Measurements from ENCODE around the gene BABAM2.
"Not testable (repeated sequence)": the region's sequence is repeated elsewhere in the genome, so short reads cannot be mapped to it uniquely, and the experiment has no call there.

The BABAM2 gene

DNA sequence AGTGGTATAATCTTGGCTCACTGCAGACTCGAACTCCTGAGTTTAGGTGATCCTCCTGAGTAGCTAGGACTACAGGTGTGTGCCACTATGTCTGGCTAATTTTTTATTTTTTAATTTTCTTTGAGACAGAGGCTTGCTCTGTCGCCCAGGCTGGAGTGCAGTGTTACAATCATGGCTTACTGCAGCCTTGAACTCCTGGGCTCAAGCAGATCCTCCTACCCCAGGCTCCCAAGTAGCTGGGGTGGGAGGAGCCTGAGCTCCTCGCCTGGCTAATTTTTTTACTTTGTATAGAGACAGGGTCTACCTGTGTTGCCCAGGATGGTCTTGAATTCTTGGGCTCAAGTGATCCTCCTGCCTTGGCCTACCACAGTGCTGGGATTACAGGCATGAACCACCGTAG, 62.5 kb downstream of the BABAM2 start:
- DNase-seq: no peak

DNA sequence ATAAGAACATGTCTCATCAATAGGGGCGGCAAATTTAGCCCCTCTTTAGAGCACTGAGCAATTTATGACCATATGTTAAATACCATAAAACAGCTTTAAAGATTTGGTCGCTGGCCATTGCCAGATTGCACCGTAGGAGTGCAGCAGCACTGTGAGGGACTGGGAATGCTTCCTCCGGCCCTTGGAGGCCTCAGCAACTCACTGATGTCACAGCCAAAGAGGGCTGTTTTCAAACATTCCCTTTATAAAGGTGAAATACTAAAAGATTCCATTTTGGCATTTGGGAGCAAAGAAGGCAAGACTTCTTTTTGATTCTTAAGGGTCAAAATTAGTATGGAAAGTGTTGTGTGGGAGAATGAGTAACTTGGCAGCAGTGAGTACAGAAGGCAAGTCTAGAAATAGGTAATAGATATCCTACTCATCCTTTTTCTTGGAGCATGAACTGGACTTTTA, 63.7 kb downstream of the BABAM2 start:
- no peak for DNase-seq

DNA sequence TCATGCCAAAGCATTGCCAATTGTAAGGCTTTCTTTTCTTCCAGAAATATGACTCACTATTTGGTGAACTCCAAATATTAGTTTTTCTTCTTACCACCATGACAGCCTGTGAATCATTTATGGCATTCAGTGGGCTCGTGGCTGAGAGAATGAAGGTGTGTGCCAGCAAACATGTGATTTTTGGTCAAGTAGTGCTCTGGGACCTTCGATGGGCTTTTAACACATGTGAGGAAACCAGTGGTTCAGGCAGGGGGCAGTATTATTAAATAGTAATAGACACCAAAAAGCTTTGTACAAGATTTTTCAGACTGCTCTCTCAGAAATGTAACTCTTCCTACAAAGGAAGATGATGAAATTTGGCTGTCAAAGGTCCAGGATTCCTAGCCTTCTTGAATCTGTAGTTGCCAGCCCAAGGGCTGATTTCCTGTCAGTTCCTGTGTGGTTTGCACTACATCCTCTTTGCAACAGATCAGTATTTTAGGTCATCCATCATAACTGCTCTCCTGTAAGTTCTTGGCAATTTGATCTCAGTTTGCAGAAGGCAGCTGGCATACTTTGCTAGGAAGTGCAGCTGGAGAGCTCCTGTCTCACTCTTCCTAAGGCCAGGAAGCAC, 64.3 kb downstream of the BABAM2 start:
- DNase-seq: no peak

DNA sequence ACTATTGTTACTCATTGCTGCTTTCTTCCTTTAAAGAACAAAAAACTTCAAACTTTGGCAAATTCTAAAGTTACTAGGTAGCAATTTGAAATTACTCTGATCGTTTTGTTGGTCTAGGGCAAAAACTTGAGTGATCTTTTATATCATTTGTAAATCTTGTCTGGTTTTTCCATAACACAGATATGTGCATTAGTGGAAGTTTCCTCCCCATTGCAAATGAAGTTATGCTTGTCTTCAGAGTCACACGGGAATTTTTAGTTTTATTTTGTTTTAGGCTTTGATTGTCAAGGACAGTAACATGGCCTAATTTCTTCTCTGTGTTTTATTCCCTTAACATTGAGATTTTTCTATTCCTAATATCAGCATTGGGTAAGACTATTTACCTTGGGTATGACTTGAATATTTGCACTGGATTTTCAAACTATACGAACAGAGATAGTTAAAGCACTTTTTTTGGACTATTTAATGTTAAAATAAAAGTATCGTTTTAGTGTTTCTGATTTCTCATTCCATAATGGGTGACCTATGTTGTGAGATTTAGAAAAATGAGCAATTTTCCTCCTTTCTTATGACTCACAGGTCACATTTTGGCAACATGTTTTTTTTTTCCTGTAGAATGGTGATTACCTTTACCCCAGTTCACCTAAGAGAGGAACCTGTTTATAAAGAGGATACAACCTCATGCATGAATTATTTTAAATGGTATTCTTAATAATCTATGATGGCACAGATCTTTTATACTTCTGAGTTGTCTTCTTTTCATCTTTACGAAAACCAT, 65.0 kb downstream of the BABAM2 start:
- no peak for DNase-seq

DNA sequence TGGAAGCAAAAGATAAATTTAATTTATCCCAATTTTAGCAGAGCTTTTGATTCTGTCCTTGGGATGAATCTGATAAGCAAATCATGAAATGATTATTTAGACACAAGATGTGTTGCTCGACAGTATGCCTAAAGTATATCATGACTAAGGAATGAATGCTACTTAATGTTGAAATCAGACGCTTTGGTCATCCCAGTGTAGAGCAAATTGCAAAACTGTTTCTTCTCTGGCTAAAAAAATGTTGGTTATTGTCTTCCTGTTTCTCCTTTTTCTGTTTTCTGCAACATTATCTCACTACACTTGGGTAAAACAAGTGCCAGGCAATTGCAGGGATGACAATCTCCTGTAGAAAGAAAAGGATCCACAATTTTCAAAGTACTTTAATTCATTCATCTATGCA, 66.4 kb downstream of the BABAM2 start:
- no peak for DNase-seq

GRCh38 chr2:27958711-27959378, 68.3 kb downstream of the BABAM2 start:
- DNase-seq: no peak

GRCh38 chr2:27959496-27959895, 69.0 kb downstream of the BABAM2 start:
- DNase-seq: no peak

GRCh38 chr2:27960237-27960912, 69.8 kb downstream of the BABAM2 start:
- no peak for DNase-seq

GRCh38 chr2:27962006-27962405, 71.5 kb downstream of the BABAM2 start:
- no peak for DNase-seq

- no peak for DNase-seq
These were observed 72.9 kb downstream of the BABAM2 start for GRCh38 chr2:27963472-27963871.

GRCh38 chr2:27964067-27964466, 73.5 kb downstream of the BABAM2 start:
- no peak for DNase-seq

DNA sequence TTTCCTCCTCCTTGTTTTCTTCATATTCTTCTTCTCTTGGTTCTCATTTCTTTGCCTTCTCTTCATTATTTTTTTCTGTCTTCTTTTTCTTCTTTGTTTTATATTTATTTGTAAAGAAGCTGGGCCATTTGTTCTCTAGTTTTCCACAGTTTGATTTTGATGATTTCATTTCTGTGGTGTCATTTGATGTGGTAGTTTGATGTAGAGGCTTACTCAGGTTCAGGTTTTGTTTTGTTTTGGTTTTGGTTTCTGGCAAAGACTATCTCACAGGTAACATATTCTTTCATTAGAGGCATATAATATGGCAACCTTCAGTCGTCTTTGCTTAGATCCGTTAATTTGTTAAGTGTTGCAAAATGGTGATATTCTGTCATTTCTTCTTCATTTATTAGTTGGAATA, 75.3 kb downstream of the BABAM2 start:
- no peak for DNase-seq

- DNase-seq: no peak
These were observed 75.9 kb downstream of the BABAM2 start for GRCh38 chr2:27966466-27966865.

DNA sequence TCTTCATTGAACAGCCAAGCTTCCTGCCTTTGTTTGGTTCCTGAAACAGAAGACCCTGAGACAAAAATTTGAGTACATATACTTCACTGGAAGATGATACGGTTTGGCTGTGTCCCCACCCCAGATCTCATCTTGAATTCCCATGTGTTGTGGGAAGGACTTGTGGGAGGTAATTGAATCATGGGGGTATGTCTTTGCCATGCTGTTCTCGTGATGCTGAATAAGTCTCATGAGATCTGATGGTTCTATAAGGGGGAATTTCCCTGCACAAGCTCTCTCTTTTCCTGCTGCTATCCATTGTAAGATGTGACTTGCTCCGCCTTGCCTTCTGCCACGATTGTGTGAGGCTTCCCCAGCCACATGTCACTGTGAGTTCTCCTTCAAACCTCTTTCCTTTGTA, 76.5 kb downstream of the BABAM2 start:
- DNase-seq: no peak

DNA sequence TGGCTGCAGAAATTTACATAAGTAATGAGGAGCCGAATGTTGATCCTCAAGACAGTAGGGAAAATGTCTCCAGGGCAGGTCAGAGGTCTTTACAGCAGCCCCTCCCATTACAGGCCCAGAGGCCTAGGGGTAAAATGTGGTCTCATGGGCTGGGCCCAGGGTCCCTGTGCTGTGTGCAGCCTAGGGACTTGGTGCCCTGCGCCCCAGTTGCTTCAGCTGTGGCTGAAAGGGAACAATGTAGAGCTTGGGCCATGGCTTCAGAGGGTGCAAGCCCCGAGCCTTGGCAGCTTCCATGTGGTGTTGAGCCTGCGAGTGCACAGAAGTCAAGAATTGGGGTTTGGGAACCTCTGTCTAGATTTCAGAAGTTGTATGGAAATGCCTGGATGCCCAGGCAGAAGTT, 77.5 kb downstream of the BABAM2 start:
- DNase-seq: not testable (repeated sequence)

GRCh38 chr2:27968957-27969356, 78.4 kb downstream of the BABAM2 start:
- not testable (repeated sequence) for DNase-seq

DNA sequence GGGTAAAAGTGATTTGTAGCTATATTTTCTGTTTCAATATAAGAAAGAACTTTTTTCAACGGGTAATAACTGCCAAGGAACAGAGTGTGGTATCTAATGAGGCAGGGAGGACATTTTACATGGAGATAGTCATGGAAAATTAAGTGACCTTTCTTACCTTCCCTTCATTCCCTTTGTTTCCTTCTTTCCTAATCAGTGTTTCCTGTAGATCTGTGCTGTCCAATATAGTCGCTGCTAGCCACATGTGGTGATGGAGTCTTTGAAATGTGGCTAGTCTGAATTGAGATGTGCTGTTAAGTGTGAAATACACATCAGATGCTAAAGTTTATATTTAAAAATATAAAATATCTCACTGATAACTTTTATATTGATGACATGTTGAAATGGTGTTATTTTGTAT, 81.8 kb downstream of the BABAM2 start:
- no peak for DNase-seq

DNA sequence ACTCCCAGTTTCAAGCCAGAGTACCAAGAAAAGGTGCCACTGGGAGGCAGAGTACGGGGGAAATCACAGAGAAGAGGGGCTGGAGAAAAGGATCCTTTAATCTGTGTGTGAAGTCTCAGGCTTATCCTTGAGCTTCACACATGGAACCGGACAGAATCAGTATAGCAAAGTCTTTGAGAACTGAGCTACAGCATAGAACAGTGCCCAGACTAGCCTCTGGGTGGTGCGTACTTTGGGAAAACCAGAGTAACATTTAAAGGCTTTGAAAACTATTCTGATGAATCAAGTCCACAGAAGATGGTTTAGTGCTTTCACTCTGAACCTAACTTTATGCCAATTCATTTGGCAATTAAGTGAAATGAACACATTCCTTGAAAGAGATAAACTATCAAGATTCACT, 83.1 kb downstream of the BABAM2 start:
- no peak for DNase-seq

DNA sequence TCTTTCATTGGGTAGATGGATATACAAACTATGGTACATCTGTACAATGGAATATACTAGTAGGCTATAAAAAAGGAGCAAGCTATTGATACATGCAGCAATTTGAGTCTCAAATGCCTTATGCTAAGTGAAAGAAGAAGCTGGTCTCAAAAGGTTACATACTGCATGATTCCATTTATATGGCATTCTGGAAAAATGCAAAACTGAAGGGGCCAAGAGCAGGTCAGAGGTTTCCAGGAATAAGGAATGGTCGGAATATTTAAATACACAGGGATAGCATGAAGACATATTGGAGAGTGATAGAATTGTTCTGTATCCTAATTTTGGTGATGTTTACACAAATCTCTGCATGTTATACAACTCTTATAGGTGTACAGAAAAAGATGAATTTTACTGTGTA, 85.8 kb downstream of the BABAM2 start:
- no peak for DNase-seq

DNA sequence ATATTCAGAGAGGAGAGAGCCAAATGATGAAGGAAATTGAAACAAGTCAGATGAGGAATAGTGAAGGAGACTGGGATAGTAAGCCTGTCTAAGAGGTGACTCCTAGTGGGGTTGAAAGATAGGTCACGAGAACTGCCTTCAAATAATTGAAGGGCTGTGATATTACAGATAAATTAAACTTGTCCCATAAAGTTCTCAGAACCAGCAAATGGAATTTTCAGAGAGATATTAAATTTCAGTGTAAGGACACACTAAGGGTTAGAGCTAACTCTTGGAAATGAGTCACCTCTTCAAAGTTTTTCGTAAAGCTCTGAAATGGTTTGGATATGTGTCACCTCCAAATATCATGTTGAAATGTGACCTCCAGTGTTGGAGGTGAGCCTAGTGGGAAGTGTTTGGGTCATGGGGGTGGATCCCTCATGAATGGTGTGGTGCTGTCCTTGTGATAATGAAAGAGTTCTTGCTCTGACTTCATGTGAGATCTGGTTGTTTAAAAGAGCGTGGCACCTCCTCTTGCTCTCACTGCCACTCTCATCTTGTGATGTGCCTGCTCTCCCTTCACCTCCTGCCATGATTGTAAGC, 87.3 kb downstream of the BABAM2 start:
- DNase-seq: no peak

- DNase-seq: not testable (repeated sequence)
These were observed 88.2 kb downstream of the BABAM2 start for GRCh38 chr2:27978761-27979160.

- DNase-seq: no peak
These were observed 89.7 kb downstream of the BABAM2 start for GRCh38 chr2:27980242-27980641.

GRCh38 chr2:27984153-27984552, 93.6 kb downstream of the BABAM2 start:
- no peak for DNase-seq
